Measurements from ENCODE around the gene ACSBG1.

ACSBG1 gene, protein sequence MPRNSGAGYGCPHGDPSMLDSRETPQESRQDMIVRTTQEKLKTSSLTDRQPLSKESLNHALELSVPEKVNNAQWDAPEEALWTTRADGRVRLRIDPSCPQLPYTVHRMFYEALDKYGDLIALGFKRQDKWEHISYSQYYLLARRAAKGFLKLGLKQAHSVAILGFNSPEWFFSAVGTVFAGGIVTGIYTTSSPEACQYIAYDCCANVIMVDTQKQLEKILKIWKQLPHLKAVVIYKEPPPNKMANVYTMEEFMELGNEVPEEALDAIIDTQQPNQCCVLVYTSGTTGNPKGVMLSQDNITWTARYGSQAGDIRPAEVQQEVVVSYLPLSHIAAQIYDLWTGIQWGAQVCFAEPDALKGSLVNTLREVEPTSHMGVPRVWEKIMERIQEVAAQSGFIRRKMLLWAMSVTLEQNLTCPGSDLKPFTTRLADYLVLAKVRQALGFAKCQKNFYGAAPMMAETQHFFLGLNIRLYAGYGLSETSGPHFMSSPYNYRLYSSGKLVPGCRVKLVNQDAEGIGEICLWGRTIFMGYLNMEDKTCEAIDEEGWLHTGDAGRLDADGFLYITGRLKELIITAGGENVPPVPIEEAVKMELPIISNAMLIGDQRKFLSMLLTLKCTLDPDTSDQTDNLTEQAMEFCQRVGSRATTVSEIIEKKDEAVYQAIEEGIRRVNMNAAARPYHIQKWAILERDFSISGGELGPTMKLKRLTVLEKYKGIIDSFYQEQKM

DNA sequence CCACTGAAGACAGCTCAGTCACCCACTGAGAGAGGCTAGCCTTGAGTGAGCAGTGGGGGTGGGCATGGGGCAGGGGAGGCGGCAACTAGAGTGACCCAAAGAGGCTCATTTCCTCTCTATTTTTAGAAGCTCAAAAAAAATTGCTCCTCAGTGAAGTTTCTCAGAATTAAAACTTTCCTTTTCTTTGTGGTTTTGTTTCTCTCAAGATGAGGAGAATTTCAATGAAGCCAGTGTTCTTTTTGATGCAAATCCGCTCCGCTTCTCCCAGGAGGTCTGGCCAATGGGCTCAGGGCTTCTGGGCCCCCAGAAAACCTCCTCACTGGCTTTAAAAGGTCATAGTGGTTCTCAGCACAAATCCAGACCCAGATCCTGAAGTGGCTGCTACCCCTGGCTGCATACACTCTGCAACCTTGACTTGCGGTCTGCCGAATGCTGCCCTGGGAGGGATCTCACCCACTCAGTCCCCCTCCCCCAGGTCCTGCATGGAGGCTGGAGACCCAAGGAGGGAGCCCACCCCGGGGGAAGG, at the start of gene ACSBG1:
Gene ACSBG1, minus strand, starts transcription at position 51 of the 526 bp plus-strand sequence. CDS start 64 bp downstream, outside the sequence.
- intact Hi-C loops (cut with DNase I): no loop called here
- no peak for DNase-seq

DNA sequence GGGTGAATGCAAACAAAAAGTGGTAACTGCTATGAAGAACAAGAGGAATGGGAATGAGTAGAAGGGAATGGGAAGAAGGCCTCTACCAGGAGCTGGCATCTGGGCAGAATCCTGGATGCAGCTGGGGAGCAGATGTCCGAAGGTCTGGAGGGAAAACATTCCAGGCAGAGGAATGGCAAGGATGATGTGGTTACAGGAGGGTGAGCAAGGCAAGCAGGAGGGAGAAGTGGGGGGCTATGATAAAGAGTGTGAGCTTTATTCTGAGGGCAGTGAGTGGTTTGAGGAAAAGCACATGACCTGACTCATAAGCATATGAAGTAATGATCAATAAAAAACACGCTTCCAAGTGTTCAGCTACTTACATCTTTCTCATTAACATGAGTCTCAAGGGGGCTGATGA, 48.0 kb upstream of the ACSBG1 start:
- no peak for DNase-seq
- intact Hi-C loops (cut with DNase I): no loop called here

DNA sequence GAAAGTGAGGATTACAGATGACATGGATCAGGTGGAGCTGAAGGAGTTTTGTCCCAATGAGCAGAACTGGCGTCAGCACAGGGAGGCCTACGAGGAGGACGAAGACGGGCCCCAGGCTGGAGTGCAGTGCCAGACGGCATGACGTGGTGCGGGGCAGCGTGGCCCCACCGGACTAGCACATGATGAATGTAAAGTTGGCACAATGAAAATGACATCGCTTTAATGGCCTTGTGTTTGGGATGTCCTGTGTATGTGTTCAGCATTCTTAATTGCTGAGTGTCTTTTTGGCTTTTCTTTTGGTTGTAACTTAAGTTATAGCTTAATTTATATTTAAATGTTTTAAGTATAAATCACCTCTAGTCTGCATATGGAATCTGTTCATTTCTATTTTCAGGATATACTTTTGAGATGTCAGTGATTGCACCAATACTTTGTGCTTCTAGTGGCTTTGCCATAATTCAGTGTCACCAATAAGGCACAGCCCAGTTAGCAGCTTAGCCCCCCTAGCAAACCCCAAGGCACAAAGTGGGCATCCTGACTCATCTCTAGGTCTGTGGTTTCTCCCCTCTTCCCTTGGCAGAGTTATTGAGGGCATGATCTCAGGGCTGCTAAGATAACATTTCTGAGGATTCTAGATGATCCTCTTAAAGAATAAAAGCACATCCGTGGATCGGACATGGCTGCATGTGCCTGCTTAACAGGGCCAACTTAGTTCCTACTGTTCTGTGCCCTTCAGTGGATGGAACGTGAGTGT, 46.1 kb upstream of the ACSBG1 start:
- intact Hi-C loops (cut with DNase I): no loop called here
- no peak for DNase-seq

DNA sequence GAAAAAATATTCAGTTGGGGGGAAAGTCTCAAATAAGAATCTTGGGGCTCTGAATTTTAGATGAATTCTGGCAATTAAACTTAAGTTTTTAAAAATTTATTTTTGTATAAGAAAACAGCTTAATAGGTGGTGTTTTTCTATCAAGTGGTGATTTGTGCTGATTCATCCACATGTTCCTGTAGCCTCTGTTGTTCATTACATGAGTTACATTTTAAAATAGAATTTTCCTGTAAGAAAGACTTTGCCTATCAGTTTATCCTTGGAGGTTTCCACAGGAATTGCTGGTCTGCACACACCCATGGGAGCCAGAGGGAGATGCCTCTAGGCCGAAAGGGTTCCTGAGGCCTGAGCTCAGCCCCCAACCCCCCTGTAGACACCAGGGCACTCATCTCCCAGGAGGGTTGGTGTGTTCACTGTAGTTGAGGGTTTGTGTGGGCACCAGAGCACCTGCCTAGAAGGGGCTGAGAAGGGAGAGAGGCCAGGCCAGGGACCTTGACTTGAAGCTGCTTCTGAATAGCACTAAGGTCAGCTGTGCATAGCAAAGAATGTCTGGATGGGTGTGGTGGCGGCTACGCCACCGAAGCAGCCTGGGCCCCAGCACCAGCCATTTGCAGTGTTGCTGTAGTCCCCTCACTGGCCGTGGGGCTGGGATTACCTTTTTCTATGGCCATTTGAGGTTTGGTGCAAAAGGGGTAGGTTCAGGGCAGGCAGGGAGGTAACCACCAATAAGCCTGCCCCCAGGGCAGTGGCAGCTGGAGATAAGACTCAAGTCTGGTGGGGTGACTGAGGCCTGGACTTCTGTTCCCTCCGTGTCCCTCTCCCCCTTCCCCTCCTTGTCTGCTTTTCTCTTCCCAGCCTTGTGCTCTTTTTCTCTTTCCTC, 41.9 kb upstream of the ACSBG1 start:
- intact Hi-C loops (cut with DNase I): no loop called here
- no peak for DNase-seq

DNA sequence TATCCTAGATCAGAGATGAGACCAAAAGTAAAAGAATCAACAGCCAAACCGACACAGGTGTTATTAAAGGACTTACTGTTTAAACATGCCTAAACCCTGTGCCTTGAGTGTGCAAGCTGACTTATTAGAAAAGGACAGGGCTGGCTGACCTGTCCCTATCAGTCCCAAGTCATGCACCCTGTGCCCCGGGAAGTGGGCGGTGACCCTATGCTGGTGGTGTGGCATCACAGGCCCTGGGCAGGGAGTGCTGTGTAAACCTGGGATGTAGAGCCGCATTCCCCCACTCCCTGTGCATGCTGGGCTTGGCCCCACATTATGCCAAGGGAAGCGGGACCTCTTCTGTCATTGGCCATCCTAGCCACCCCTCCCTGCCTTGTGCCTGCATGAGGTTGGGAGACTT, 40.6 kb upstream of the ACSBG1 start:
- intact Hi-C loops (cut with DNase I): no loop called here
- no peak for DNase-seq

DNA sequence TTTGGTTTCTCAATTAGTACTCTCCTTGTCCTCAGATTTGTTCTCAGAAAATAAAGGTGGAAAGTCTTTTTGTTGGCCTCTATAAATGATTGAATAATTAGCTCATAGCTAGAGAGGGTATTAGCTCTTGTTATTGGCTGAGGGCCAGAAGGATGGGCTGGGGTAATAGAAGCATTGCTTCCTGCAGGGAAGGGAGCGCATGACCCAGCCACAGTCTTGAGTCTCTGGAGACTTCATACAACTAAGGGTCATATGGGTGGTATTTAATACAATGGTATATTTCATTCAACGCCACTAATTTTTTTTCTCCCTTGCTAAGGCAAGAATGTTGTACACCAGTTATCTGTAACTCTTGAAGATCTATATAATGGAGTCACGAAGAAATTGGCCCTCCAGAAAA, 38.4 kb upstream of the ACSBG1 start:
- DNase-seq: no peak
- intact Hi-C loops (cut with DNase I): no loop called here

DNA sequence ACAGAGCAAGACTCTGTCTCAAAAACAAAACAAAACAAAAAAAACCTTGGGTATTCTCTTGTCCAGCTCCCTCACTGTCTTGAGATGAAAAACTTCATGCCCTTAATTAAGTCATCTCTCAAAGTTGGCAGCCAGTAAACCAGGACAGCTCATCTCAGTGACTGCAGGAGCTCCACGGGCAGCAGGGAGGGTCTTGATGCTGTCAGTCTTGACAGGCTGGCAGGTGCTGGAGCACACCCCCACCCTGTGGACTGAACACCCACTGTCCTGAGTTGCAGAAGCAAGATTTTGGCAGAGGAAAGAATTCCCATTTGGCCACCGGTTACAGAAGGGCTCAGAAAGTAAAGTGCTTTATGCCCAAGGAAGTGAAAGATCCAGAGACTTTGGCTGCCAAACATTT, 38.0 kb upstream of the ACSBG1 start:
- DNase-seq: no peak
- intact Hi-C loops (cut with DNase I): no loop called here

DNA sequence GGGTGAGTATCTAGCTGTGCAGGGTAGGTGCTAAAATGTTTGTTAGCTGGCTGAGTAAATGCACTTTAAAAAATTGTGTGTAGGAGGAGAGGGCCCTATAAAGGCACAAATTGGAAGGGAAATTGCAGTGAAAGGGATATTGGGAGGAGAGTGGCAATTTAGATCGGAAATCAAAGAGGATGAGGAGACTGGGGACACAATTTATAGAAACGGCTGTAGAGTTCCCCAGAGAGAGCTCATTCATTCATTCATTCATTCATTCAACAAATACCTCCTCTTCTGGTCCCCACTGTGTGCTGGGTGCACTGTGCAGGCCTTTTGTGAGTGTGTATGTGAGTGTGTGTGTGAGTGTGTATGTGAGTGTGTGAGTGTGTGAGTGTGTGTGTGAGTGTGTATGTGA, 32.4 kb upstream of the ACSBG1 start:
- intact Hi-C loops (cut with DNase I): no loop called here
- DNase-seq: no peak

DNA sequence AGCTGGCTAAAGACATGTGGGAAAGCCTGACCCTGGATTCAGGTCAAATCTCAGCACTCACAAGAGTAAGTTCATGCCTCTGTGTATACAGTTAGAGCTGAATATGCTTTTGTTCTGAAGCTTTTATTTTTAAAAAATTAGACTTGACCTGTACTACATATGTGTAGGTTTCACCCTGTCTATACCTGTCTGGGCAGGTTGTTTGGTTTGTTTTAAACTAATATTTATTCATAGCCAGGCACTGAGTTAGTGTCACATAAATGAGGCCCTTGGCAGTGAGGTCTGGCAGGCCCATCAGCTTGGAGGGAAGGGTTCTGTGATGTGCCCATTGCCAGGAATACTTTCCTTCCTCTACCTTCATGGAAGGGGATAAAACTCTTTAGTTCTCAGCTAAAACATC, 31.9 kb upstream of the ACSBG1 start:
- DNase-seq: no peak
- intact Hi-C loops (cut with DNase I): no loop called here

DNA sequence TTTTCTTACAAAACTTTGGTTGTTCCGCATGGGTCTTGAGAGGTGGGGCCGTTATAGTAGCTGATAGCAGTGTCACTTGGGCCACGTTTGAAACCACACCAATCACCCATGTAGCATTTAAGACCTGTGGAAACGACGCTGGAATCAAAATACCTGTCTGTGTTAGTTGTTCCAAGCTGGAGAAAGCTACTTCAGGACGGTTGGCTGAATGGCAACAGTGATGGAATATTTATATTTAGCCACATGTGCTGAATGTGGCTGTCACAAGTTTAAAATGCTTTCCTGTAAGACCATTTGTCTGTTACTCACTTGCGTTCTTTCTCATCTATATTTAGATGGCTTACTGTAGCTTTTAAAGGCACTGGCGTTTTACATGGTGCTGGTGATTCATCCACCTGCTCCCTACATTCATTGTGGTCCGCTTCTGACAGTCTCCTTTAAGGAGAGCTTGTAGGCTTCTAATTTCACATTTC, 31.4 kb upstream of the ACSBG1 start:
- intact Hi-C loops (cut with DNase I): no loop called here
- no peak for DNase-seq

DNA sequence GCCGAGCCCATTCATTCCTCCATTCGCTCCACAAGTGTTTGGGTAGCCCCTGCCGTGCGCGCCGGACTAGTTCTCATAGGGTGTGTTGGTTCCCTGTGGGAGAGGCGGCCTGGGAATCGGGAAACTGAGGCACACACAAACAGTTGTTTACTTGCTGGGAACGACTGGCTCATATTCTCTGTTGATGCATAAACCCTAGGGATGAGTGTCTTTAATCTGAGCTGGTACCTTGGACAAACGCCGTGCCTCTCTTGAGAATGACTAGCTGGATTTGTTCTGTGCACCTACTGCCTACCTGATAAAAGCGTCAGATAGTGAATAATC, 30.7 kb upstream of the ACSBG1 start:
- intact Hi-C loops (cut with DNase I): no loop called here
- no peak for DNase-seq

DNA sequence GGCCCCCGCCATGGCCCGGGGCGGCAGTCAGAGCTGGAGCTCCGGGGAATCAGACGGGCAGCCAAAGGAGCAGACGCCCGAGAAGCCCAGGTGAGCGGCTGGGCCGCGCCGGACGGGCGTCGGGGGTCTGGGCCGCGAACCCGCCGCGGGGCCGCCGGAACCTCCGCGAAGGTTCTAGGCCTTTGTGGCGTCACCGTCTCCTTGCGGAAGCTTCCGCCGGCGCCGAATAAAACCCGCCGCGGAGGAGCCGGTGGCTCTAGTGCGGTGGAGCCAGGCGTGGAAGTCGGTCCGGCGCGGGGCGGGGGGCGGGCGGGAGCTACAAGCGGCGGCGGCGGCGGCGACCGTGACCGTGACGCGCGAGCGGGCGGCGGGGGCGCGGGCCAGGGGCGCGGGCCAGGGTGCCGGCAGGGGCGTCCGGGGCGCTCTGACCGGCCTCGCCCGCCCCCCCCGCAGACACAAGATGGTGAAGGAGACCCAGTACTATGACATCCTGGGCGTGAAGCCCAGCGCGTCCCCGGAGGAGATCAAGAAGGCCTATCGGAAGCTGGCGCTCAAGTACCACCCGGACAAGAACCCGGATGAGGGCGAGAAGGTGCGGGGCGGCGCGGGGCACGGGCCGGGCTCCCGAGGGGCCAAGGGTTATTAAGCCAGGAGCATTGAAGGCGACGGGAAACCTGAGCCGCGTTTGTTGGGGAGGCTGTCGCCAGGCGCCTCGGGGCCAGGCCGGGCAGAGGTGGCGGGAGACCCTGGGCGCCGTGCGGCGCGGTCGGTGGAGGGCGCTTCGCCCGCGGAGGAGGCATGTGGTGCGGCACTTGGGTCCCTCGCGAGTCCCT, 30.2 kb upstream of the ACSBG1 start, which contains the start of gene DNAJA4:
Gene DNAJA4, plus strand, starts transcription at position 259 of the 833 bp plus-strand sequence. Its CDS starts 202 bp downstream, at position 461.
- peak; percentile 37 to 96 (median 64) for DNase-seq
- intact Hi-C loops (cut with DNase I): no loop called here

DNA sequence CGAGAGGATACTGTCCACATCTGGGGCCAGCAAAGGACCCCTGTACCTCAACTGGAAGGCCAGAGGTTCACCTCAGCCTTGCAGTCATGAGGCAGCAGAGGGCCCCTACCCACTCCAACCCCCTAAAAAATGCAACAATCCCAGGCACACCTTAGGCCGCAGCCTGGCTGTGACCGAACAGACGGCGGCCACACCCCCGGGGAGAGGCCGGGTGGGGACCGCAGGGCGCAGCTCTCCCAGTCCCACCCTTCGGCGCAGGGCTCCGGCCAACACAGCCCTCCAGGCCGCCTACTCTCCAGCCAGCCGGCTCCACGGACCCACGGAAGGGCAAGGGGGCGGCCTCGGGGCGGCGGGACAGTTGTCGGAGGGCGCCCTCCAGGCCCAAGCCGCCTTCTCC, 29.5 kb upstream of the ACSBG1 start:
- intact Hi-C loops (cut with DNase I): no loop called here
- peak in 2 of 10 donors; percentile 67 to 84 for DNase-seq

DNA sequence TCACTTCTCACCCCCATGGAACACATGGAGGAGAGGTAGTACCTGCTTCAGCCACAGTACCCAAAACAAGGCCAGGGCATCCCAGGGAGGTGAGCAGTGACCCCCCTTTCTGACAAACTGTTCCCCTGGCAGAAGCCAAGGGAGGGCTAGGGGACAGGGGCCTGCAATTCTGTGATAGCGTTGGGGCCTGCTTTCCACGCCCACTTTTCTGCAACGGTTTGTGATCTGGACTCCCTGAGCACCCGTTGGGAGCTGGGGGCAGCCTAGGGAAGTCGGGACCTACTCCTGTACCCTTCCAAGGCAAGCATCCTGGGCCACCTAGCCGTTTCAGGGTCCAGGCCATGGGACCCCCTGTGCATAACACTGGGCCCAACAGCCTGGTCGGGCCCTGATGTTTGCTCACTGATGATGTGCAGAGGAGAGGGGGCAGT, 29.0 kb upstream of the ACSBG1 start:
- intact Hi-C loops (cut with DNase I): no loop called here
- DNase-seq: no peak

DNA sequence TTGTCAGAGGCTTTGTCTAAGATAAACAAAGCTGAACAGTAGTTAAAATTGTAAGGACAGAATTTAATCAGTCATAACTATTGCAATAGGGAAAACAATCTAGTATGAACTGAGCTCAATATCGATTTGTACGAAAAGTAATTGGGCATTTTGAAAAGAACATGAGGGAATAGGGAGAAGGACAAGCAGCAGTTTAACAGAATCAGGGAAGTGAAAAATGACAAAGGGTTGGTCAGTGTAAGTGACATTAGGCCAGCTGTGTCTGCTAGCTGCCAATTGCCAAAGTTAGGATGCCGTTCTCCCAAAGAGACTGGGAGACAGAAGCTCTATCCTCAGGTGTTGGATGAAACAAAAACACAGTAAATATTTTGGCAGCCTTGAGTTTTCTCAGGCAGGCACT, 26.7 kb upstream of the ACSBG1 start:
- intact Hi-C loops (cut with DNase I): no loop called here
- no peak for DNase-seq

DNA sequence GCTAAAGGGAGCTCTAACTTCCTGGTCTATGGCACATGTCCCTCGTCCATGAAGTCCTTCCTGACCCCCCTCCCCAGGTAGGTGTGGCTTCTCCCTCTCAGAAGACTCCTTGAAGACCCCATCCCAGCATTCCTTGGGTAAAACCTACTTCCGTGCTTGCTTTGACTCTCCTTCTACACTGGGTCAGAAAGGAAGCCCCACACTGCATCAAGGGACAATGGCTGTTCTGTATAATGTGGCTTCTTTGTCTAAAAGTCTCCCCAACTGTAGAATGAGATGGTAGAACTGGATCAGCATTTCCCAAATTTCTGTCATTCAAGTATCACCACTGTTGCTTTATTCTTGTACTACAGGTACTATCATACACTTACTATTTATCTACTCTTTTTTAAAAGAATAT, 26.1 kb upstream of the ACSBG1 start:
- DNase-seq: no peak
- intact Hi-C loops (cut with DNase I): no loop called here

DNA sequence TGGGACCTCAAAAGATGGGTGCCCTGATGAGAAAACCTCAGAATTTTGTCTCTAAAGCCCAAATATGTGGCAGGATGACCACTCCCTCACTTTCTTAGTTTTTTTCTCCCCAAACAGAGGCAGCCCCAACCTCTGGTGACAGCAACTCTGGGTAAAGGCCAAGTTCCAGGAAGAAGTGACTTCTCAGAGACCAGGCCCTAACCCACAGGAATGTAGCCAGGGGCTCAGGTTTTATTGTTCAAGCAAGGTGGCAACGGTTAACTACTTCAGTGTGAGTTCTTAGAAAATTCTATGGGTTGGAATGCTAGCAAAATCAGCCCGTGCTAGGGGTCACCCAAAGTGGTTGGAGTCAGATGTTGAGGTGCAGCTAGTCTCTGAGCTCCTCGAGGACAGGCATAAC, 24.9 kb upstream of the ACSBG1 start:
- intact Hi-C loops (cut with DNase I): no loop called here
- DNase-seq: no peak

DNA sequence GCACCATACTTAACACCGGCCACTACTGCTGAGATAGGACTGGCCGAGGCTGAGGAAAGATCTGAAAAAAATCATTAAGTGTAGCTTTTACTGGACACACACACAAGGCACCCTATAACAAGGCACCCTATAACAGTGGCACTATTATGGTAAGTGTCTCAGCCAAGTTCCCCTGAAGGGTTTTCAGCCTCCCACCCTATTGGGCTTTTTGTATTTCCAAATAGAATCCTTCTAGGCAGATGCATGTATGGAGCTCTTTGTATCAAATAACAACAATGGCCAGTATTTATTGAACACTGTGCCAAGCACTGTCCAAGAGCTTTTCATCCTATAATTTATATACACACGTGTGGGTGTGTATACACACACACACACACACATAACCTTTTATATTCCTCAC, 23.3 kb upstream of the ACSBG1 start:
- intact Hi-C loops (cut with DNase I): no loop called here
- no peak for DNase-seq

DNA sequence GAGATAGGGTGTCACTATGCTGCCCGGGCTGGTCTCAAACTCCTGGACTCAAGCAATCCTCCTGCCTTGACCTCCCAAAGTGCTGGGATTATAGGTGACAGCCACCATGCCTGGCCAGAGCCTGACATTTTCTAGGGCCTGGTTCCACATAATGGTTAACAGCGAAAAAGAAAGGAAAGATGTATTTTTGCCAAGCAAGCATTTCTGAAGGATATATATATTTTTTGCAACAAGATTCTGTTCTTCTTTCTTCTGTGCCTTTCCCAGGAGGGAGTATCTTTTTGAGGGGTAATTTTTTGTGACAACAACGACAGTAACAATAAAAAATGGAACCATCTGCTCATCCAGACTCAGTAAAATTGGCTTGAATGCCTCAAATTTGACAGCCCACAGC, 21.7 kb upstream of the ACSBG1 start:
- no peak for DNase-seq
- intact Hi-C loops (cut with DNase I): no loop called here
